Activated CD4-positive, alpha-beta T cell treated with anti-CD3 and anti-CD28 coated beads, Interleukin-2, amount 50 U/mL, for 24 hours (primary cell): Measurements from ENCODE around the gene IL36A.

Experiments
- DNase-seq, 2 donors: peaks; one replicate each; pipeline ENCODE4 v3.0.0-alpha.2; 2020; ENCODE audit warnings: low read depth in 1 of 2, low spot score in 1 of 2

IL36A gene

DNA sequence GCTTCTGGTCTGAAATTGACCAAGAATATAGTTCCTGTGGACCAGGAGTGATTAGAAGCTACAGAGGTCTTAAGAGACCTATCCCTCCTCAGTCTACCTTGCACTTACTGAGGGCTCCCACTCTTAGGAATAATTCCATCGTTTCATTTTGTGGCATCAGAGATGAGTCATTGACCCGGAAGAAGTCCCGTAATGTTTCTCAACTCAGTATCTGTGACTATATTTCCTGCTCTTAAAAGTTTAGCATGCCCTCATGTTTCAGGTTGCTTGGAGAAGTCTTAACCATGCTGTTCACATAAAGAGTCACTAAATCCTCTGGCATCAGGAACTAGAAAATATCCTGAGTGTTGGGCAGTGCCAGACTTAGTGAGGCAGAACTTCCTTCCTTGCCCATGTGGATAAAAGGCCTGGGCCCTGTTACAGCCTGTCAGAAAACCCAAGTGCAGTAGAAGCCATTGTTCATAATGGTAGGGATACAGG, at the start of gene IL36A:
TSS of gene IL36A (plus strand) at position 430 of the 480 bp plus-strand sequence. CDS start 413 bp downstream, outside the sequence.
- no peak for DNase-seq

DNA sequence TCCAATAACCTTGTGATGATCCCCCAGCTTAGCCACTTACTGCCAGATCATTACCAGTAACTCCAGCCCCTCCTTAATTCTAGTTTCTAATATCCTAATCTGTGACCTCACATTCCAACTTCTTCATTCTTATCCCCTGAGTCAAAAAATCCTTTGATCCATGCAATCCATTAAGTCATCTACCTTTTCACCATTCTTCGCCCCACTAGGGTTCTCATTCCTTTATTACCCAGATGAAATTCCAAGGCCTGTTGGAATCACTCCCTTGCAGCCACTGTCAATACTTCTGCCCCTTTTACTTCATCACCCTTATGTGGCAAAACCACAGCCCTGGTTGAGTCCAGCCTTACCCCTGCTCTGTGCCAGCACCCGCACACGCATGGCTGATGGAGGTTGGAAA, 47.7 kb upstream of the IL36A start:
- DNase-seq: no peak

GRCh38 chr2:112958428-112959108, 46.7 kb upstream of the IL36A start:
- peak in 1 of 2 donors; percentile 40 for DNase-seq

DNA sequence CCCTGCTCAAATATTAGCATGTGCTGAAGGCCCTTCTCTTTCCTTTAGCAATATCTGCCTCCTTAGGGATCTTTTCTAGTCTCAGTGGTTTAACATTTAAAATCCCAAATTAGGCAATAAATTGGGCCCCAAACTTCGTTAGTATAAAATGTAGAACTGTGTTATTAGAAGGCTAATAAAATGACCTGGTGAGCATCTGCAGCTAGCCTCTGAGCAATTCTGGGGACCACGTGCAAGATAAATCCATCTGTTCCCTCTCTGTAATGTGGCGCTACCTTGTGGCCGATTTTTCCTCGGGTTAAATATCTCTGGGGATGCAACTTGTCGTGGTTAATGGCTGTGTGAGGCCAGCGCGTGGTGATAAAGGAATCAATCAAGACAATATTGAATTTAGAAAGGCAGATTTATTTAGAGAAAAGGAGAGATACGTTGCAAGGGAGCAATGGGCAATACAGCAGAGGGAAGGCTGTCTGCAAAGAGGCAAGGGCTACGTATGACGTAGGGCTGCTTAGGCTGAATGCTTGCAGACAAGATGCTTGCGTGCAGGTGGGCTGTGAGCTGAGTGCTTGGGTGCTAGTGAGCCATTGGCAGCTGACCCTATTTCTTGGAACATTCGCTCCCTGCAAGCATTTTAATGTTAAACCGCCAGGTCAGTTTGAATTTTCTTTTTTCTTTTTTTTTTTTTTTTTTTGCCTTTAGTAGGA, 46.0 kb upstream of the IL36A start:
- no peak for DNase-seq

DNA sequence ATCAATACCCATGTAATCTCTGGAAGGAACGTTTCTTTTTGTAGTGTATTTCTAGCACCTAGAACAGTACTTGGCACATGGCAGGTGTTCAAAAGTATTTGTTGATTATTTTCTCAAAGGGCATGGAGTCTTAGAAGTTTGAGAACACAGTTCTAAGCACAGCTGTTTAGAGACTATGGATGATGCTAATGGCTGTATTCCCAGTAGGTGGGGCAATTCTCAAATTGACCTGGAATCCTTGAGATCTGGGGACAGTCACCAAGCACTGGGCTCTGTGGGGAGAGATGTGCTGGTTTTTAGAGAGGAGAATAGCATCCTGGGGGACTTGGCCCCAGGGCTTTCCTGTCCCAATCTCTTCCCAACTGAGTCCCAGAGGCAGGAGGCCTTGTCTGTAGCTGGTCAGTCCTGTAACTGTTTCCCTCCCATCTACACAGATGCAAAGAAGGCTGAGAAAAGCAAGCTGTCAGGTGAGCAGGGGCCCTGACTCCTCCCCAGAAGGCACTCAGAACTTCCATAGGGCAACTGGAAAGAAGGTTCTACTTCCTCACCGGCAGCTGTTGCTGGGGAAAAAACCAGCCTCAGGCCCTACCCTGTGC, 44.9 kb upstream of the IL36A start:
- DNase-seq: no peak

GRCh38 chr2:112962308-112963175, 42.7 kb upstream of the IL36A start:
- DNase-seq: no peak

DNA sequence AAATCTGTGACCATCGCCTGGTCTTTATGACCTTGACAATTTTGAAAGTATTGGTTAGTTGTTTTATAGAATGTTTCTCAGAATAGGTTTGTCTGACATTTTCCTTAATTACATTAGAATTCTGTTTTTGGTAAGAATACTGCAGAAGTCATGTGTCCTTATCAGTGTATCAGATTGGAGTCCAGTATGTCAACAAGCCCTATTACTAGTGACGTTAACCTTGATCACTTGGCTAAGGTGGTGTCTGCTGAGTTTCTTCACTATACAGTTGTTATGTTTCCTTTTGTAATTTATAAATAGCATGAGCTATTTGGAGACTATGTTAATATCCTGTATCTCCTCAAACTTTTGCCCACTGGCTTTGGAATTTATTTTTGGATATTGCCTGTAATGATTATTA, 38.2 kb upstream of the IL36A start:
- no peak for DNase-seq

DNA sequence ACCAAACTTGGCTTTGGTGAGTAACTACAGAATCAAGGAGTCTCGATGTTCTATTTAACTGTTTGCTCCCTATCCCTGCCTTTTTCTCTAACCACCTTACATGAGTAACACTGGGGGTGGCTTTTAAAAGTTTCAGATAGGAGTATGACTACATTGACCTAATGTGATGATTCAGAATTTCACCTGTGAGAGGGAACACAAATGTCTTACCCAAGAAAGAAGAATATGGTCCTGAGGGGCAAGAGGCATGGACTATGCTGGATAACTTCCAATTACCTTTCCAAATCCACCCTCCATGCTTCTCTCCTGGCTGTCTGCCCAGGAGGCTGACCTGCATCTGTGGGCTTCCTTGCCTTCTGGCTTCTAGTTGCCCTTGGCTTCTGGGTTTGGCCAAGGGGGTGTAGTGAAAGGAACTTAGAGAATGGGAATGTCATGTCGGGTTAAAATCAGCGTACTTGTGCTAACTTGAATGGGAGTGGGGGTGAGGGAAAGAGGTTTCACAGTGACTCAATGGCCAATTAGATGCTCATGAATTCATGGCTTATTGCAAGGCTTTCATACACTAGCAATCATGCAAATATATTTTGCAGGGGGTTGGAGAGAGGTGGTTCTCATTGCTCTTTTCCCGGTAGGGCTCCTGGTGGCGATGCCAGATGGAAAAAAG, 32.7 kb upstream of the IL36A start:
- DNase-seq: no peak

DNA sequence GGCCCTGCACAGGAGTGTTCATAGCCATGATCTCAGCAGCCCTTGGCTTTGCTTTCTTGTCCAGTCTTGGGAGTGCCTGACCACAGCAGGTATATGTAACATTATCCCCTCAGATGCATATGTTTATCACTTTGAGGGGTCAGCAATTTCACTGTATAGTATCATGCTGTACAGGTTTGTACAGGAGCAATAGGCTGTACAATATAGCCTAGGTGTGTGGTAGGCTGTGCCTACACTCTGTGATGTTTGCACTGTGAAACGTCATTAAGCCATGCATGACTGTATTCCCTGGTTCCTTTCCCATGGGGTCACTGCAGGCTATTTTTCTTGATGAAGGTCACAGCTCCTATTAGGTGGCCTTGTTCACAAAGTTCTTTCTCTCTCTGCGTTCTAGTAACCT, 32.1 kb upstream of the IL36A start:
- DNase-seq: no peak

DNA sequence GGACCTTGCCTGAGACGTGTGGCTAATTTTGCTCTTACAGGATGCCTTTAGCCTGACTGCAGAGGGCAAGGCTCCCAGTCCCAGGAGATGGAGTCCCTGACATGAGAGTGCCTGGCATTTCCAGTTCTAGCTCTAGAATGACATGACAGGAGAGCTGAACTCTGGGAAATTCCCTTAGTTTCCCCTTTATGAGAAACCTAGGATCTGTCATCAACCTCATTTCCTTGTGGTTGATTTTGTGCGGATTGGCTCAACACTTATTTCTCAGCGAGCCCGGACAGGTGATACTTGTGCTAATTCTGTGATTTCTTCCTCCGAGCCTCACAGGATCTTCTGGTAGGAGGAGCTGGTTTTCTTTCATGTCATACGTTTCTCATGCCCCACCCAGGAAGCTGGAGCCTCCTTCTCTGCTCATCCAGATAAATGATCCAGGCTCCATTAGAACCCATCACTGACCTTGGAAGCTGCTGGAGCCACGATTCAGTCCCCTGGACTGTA, 27.7 kb upstream of the IL36A start, which contains the start of gene IL36G:
TSS of gene IL36G (plus strand) at position 448 of the 498 bp plus-strand sequence. CDS start 633 bp downstream, outside the sequence.
- DNase-seq: no peak

GRCh38 chr2:112979731-112980130, 25.5 kb upstream of the IL36A start:
- no peak for DNase-seq

- no peak for DNase-seq
Measured at GRCh38 chr2:112980537-112980936, 24.7 kb upstream of the IL36A start.

DNA sequence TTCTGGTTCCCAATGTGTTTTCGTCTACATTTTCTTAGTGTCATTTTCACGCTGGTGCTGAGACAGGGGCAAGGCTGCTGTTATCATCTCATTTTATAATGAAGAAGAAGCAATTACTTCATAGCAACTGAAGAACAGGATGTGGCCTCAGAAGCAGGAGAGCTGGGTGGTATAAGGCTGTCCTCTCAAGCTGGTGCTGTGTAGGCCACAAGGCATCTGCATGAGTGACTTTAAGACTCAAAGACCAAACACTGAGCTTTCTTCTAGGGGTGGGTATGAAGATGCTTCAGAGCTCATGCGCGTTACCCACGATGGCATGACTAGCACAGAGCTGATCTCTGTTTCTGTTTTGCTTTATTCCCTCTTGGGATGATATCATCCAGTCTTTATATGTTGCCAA, 20.2 kb upstream of the IL36A start:
- peak in 1 of 2 donors; percentile 8 for DNase-seq

- no peak for DNase-seq
Measured at GRCh38 chr2:112989611-112990010, 15.6 kb upstream of the IL36A start.

DNA sequence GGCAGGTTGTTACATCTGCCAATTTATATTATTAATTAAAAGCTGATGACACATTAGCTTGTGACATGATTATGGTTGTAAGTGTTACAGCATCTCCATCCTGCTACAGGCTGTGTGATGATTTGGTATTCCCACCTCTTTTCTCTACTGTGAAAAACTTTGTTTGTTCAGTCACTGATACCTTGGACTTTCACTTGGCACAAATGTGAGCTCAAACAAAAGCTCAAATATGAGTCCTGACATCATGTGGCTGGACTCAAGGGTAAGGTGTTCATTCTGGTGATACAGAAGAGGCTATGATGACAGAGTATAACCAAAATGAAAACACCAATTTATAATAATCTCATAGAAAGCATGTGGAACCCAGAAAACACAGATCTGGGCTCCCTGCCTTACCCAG, 11.4 kb upstream of the IL36A start:
- DNase-seq: no peak

DNA sequence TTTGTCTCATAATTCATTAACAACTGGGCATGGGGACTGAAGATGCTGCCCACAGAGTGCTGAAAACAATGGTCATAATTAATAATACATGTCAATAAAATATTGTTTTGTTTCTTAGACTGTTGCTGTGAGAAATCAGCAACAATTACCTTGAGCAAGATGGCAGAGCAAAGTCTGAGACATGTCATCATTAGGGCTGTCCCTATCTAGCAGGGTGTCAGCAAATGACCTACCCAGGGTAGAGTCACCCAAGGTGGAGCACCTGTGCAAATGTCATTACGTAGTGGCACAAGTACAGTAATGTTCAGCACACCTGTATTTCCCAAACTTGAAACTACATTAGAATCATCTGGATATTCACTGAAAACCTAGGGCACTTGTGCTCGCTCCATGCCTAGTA, 10.6 kb upstream of the IL36A start:
- DNase-seq: no peak

- no peak for DNase-seq
Measured at GRCh38 chr2:112995346-112995920, 9.8 kb upstream of the IL36A start.

GRCh38 chr2:112996635-112997034, 8.6 kb upstream of the IL36A start:
- DNase-seq: peak in 1 of 2 donors; percentile 49

DNA sequence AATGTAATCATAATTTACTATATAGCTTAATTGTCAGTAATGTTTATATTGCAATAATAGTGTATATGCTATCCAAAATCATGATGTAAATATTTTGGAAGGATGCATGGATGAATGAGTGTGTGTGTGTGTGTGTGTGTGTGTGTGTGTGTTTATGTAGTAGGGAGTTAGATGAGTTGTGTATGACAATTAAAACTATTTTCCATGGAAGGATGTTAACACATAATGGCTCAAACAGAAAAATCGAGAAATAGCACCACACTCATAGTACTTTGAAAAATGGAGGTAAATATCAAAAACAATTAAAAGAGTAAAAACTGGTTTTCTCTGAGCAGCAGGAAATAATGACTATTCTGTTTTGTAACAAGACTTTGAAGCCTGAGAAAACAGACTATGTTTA, 8.1 kb upstream of the IL36A start:
- DNase-seq: no peak

- no peak for DNase-seq
Measured at GRCh38 chr2:113000436-113000835, 4.8 kb upstream of the IL36A start.
